Gastrocnemius medialis (tissue), 4 donors: ENCODE measurements around the gene MAU2. TPM values are rescaled to one million over a fixed set of nuclear protein-coding genes. Genes with fewer than 3 reads are reported as not detected.

ENCODE experiments used
- ATAC-seq, 2 donors: fragments of 150-250 bp; one replicate each; pipeline ENCODE4 v1.9.1; 2016
- DNase-seq, 2 donors: peaks; one replicate each; pipeline ENCODE4 v3.0.0-alpha.2; 2019
- H3K27ac ChIP-seq, 4 donors: fragments of 200-600 bp; sonication (generic); 1 replicate in 1 of 4; 2 replicates in 3 of 4; pipeline ENCODE4 v1.5.1; 2016 to 2018; ENCODE audit warnings: mild to moderate bottlenecking in 2 of 4, moderate library complexity in 1 of 4
- H3K27me3 ChIP-seq, 3 donors: fragments of 200-600 bp; sonication (generic) in 2 of 3; 1 replicate in 1 of 3; 2 replicates in 2 of 3; pipeline versions ENCODE4 v1.5.1 to v1.6.0; 2016 to 2019; ENCODE audit warnings: mild to moderate bottlenecking in 1 of 3, moderate library complexity in 1 of 3
- H3K36me3 ChIP-seq, 2 donors: fragments of 200-600 bp; sonication (generic) in 1 of 2; one replicate each; pipeline ENCODE4 v1.5.1; 2017 to 2018
- H3K4me1 ChIP-seq, 2 donors: fragments of 200-600 bp; sonication (generic) in 1 of 2; one replicate each; pipeline ENCODE4 v1.5.1; 2016 to 2017; ENCODE audit warnings: mild to moderate bottlenecking in 2 of 2
- H3K4me3 ChIP-seq, 4 donors: fragments of 200-600 bp; sonication (generic) in 3 of 4; 1 replicate in 1 of 4; 2 replicates in 3 of 4; pipeline ENCODE4 v1.5.1; 2016 to 2019; ENCODE audit warnings: mild to moderate bottlenecking in 2 of 4
- H3K9me3 ChIP-seq, 3 donors: fragments of 200-600 bp; sonication (generic) in 2 of 3; 1 replicate in 1 of 3; 2 replicates in 2 of 3; pipeline ENCODE4 v1.5.1; 2016 to 2019
- CTCF ChIP-seq, 5 experiments: fragments of 450-650 bp in 3 of 5; fragments of 200-600 bp in 2 of 5; sonication (generic) in 2 of 5; IDR thresholded peaks in 4 of 5; conservative IDR thresholded peaks in 1 of 5; 1 replicate in 4 of 5; 2 replicates in 1 of 5; pipeline ENCODE4 v1.5.1; 2016 to 2019; ENCODE audit warnings: antibody characterized with exemption in 5 of 5, mild to moderate bottlenecking in 3 of 5, moderate library complexity in 3 of 5
- POLR2A ChIP-seq, 2 donors: fragments of 450-650 bp; IDR thresholded peaks; one replicate each; pipeline ENCODE4 v1.6.1; 2017; ENCODE audit warnings: antibody characterized with exemption in 2 of 2, mild to moderate bottlenecking in 2 of 2, moderate library complexity in 2 of 2
- in situ Hi-C, 4 donors: fragments of 200-750 bp; cut with MboI; loops; one replicate each; pipeline versions ENCODE4 v1.15.0 to v1.8.0; 2017; ENCODE audit warnings: low sequenced_read_pairs in 4 of 4
- intact Hi-C: fragments of 100-400 bp; cut with DNase I; formaldehyde crosslinking; loops from one replicate; pipeline ENCODE4 v1.15.1; 2023; ENCODE audit warnings: low total_unique reads
- total RNA-seq, 4 donors: library from RNA; depleted of rRNA; stranded (reverse); fragments of >200 nt; gene quantifications; one replicate each; pipeline versions ENCODE4 v1.1.0 to v1.2.3, GENCODE V29; 2016

The MAU2 gene
- 10 to 100 TPM; 31.3 to 48.5 (median 41.7) TPM for total RNA-seq

DNA sequence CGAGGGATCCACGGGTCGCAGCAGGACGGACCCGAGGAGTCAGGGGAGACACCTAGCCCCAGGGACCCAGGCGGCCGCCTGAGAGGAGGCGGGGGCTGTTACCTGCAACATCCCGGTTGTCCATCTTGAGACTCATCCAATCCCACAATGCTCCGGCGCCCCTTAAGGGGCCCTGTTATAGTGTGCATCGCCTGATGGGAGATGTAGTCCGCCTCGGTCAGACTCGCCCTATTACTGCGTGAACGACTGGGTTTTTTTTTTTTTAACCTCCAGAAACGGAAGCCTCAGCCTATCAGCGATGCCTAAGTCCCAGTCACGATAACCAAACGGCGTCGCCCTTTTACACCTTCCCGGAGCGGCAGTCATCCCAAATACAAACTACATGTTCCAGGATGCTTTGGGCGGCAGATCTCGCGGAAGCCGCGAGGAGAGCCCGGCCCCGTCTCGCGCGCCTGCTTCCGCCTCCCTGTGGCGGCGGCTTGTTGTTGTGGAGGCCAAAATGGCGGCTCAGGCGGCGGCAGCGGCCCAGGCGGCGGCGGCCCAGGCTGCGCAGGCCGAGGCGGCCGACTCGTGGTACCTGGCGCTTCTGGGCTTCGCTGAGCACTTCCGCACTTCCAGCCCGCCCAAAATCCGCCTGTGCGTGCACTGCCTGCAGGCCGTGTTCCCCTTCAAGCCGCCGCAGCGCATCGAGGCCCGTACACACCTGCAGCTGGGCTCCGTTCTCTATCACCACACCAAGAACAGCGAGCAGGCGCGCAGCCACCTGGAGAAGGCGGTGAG, at the start of gene MAU2, which contains the start of gene SUGP1:
Gene MAU2 (plus strand): TSS at position 469 of the 780 bp plus-strand sequence. CDS start 31 bp downstream, at position 500.
Gene SUGP1 (minus strand): TSS at position 149 of the 780 bp plus-strand sequence. CDS start 13 bp downstream, at position 136.
- no peaks in the 10 kb centered on the region for H3K9me3 ChIP-seq
- peak within 1 kb of the TSS; percentile 80 to 96 (median 93) for H3K4me3 ChIP-seq
- peak; percentile 28 to 75 for TF ChIP-seq POLR2A (IDR thresholded peaks at IDR 0.05)
- peak in 4 of 5 experiments; percentile 43 to 62 (median 48) for TF ChIP-seq CTCF (IDR thresholded peaks at IDR 0.05 in 4 of 5, conservative IDR thresholded peaks at IDR 0.05 in 1 of 5)
- intact Hi-C loops (loop anchor here (2.0 to 5.0 kb wide), 4 partner anchors 87 to 342 kb away; partner anchors contain the start of genes ATP13A1, BORCS8, GATAD2A and RFXANK), in situ Hi-C loops (no loop called here)
- ATAC-seq (peak; percentile 88 to 97), DNase-seq (peak; percentile 83 to 87)
- peak within 1 kb of the TSS; percentile 88 to 98 (median 92) for H3K27ac ChIP-seq
- H3K4me1 ChIP-seq, result peaks cover 48 to 57% of the 10 kb centered on the region in 2 donors
- no peaks in the 10 kb centered on the region for H3K27me3 ChIP-seq
- peaks cover 0 to 9% of the 10 kb centered on the region in 2 donors for H3K36me3 ChIP-seq

DNA sequence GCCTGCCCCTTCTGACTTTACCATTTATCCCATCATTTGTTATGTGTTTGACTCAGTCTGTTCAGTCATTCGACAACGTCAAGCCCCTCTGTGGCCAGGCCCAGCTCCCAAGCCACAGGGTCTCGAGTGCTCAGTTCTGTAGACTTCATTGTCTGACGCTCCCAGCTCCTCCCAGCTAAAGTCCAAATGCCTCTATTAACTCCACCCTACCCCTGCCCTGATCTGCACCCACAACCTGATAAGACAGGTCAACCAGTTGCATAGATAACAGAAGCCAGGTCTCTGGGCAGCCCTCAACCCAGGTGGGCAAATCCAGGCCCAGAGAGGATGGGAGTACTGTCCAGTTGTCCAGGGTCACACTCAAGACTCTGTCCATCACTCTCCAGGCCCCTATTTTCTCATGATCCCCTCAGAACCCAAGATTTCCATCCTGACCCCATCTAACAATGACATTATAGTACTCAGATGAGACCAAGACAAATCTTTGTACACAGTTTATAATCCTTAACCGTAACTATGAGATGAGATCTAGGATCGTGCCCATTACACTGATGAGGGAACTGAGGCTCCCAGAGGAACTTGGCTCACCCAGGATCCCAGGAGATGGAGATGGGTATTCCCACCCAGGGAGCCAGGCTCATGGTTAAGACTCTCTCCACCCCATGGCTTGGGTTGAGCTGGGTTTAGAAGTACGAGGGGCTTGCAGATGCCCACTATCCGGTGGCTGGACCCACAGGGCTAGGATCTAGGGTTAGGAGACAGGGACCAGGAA, 48.6 kb upstream of the MAU2 start:
- Histone ChIP-seq H3K4me3 (no peak overlapping the region), H3K36me3 (peaks cover 0 to 15% of the 10 kb centered on the region in 2 donors), H3K27me3 (peaks cover 0 to 10% (median 8%) of the 10 kb centered on the region in 3 donors), H3K4me1 (peaks cover 0 to 3% of the 10 kb centered on the region in 2 donors), H3K9me3 (no peaks in the 10 kb centered on the region), H3K27ac (no peak overlapping the region)
- intact Hi-C loops, result no loop called here
- DNase-seq, result no peak
- in situ Hi-C loops, result no loop called here
- ATAC-seq, result no peak
- TF ChIP-seq POLR2A (IDR thresholded peaks at IDR 0.05) (no peak), CTCF (IDR thresholded peaks at IDR 0.05 in 4 of 5, conservative IDR thresholded peaks at IDR 0.05 in 1 of 5) (no peak)

DNA sequence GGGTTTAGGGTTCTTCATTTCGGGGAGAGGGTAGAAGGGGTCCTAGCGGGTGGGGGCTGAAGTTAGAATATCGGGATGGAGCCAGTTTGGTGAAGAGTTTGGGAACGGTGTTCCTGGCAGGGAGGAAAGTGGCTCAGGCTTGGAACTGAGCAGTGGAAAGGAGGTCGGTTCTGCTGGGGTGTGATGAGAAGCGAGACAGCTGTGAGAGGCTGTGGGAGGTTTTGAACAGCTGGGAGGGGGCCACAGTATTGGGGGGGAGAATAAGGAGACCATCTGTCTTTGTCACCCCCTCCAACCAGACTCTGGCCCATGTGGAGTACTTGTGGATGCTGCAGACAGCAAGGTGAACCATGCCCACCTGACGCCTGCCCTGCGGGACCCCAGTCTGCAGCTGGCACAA, 46.5 kb upstream of the MAU2 start:
- no peak overlapping the region for H3K27ac ChIP-seq
- H3K27me3 ChIP-seq, result peaks cover 0 to 10% (median 8%) of the 10 kb centered on the region in 3 donors
- no peak for DNase-seq
- no peak overlapping the region for H3K4me3 ChIP-seq
- ATAC-seq, result no peak
- intact Hi-C loops (no loop called here), in situ Hi-C loops (no loop called here)
- TF ChIP-seq CTCF (IDR thresholded peaks at IDR 0.05 in 4 of 5, conservative IDR thresholded peaks at IDR 0.05 in 1 of 5), result no peak
- no peak for TF ChIP-seq POLR2A (IDR thresholded peaks at IDR 0.05)
- H3K9me3 ChIP-seq, result no peaks in the 10 kb centered on the region
- H3K4me1 ChIP-seq, result peaks cover 0 to 3% of the 10 kb centered on the region in 2 donors
- H3K36me3 ChIP-seq, result peaks cover 0 to 36% of the 10 kb centered on the region in 2 donors

GRCh38 chr19:19274716-19275565, 45.7 kb upstream of the MAU2 start:
- H3K36me3 ChIP-seq, result peaks cover 0 to 44% of the 10 kb centered on the region in 2 donors

More at GRCh38 chr19:19274716-19275565, 45.7 kb upstream of the MAU2 start:
- no peak overlapping the region for H3K27ac ChIP-seq
- H3K4me1 ChIP-seq, result peaks cover 0 to 3% of the 10 kb centered on the region in 2 donors
- no peak overlapping the region for H3K4me3 ChIP-seq
- DNase-seq, result no peak
- intact Hi-C loops, result no loop called here
- no peak for TF ChIP-seq CTCF (IDR thresholded peaks at IDR 0.05 in 4 of 5, conservative IDR thresholded peaks at IDR 0.05 in 1 of 5)
- no peak for ATAC-seq
- in situ Hi-C loops, result no loop called here
- no peaks in the 10 kb centered on the region for H3K9me3 ChIP-seq
- peaks cover 0 to 10% (median 8%) of the 10 kb centered on the region in 3 donors for H3K27me3 ChIP-seq
